Astrocyte (in vitro differentiated cells and primary cell): ENCODE measurements around the gene RNPEP. TPM values are rescaled to one million over a fixed set of nuclear protein-coding genes. Genes with fewer than 3 reads are reported as not detected.

Source experiments
- DNase-seq: peaks from one replicate; pipeline ENCODE4 v3.0.0-alpha.2; 2010; ENCODE audit warnings: low read depth
- FAIRE-seq: peaks from 2 replicates; lab custom pipeline; 2011; peaks lifted over from hg19 to GRCh38; lab: Jason Lieb, UNC
- H2AFZ ChIP-seq: 2 replicates; pipeline ENCODE4 v1.6.0; 2012; ENCODE audit warnings: low read depth, low read length, inconsistent platforms
- H3K27ac ChIP-seq: 2 replicates; pipeline ENCODE4 v1.5.1; 2011; ENCODE audit warnings: low read depth, low read length, inconsistent platforms
- H3K27me3 ChIP-seq: 2 replicates; pipeline ENCODE4 v1.6.0; 2011; ENCODE audit warnings: low read length, inconsistent platforms; ENCODE audit not compliant: insufficient read depth
- H3K36me3 ChIP-seq: 2 replicates; pipeline ENCODE4 v1.5.1; 2011; ENCODE audit warnings: low read length, inconsistent platforms; ENCODE audit not compliant: insufficient read depth
- H3K4me1 ChIP-seq: 2 replicates; pipeline ENCODE4 v1.5.1; 2011; ENCODE audit warnings: low read length, inconsistent platforms; ENCODE audit not compliant: insufficient read depth
- H3K4me2 ChIP-seq: 2 replicates; pipeline ENCODE4 v1.6.0; 2012; ENCODE audit warnings: low read length, inconsistent platforms
- H3K4me3 ChIP-seq: 2 replicates; pipeline ENCODE4 v1.5.1; 2011; ENCODE audit warnings: low read depth, mild to moderate bottlenecking, low read length, inconsistent platforms; ENCODE audit not compliant: insufficient read depth
- H3K79me2 ChIP-seq: 2 replicates; pipeline ENCODE4 v1.6.0; 2012; ENCODE audit warnings: mild to moderate bottlenecking, low read length, inconsistent platforms; ENCODE audit not compliant: insufficient read depth
- H3K9ac ChIP-seq: 2 replicates; pipeline ENCODE4 v1.6.0; 2012; ENCODE audit warnings: mild to moderate bottlenecking, low read length, inconsistent platforms
- H3K9me3 ChIP-seq: 2 replicates; pipeline ENCODE4 v1.5.1; 2012; ENCODE audit warnings: low read depth, mild to moderate bottlenecking, low read length, inconsistent platforms; ENCODE audit not compliant: insufficient read depth
- H4K20me1 ChIP-seq: 2 replicates; pipeline ENCODE4 v1.6.0; 2012; ENCODE audit warnings: low read length, inconsistent platforms; ENCODE audit not compliant: insufficient read depth
- H3K27ac Mint-ChIP-seq: one replicate; pipeline ENCODE4 v1.8.0; 2021; ENCODE audit warnings: mild to moderate bottlenecking, mixed read lengths; ENCODE audit not compliant: unreplicated experiment
- H3K27me3 Mint-ChIP-seq: one replicate; pipeline ENCODE4 v1.8.0; 2021; ENCODE audit warnings: low read depth, mixed read lengths; ENCODE audit not compliant: unreplicated experiment
- H3K36me3 Mint-ChIP-seq: one replicate; pipeline ENCODE4 v1.8.0; 2021; ENCODE audit warnings: low read depth, mixed read lengths; ENCODE audit not compliant: unreplicated experiment
- H3K4me1 Mint-ChIP-seq: one replicate; pipeline ENCODE4 v1.8.0; 2021; ENCODE audit warnings: low read depth, mixed read lengths; ENCODE audit not compliant: unreplicated experiment
- H3K4me3 Mint-ChIP-seq: one replicate; pipeline ENCODE4 v1.8.0; 2021; ENCODE audit warnings: mild to moderate bottlenecking, moderate library complexity, mixed read lengths; ENCODE audit not compliant: unreplicated experiment
- H3K9me3 Mint-ChIP-seq: one replicate; pipeline ENCODE4 v1.8.0; 2021; ENCODE audit warnings: mild to moderate bottlenecking, mixed read lengths; ENCODE audit not compliant: unreplicated experiment
- EZH2 ChIP-seq: IDR thresholded peaks from 2 replicates; pipeline ENCODE4 v1.6.1; 2012; ENCODE audit warnings: mild to moderate bottlenecking, low read length, inconsistent platforms; ENCODE audit not compliant: insufficient read depth
- total RNA-seq: library from RNA; stranded (reverse); gene quantifications from 2 replicates; pipeline ENCODE4 v1.2.1, GENCODE V29; 2021
- TF ChIP-seq, protein P1 (sequence below): IDR thresholded peaks from 2 replicates; pipeline ENCODE4 v1.5.1; 2011; ENCODE audit warnings: low read depth, mild to moderate bottlenecking, inconsistent platforms, low read length, moderate library complexity; ENCODE audit not compliant: insufficient read depth

The RNPEP gene
- total RNA-seq, 1 donor from 2014 or later: 68.9 TPM

DNA sequence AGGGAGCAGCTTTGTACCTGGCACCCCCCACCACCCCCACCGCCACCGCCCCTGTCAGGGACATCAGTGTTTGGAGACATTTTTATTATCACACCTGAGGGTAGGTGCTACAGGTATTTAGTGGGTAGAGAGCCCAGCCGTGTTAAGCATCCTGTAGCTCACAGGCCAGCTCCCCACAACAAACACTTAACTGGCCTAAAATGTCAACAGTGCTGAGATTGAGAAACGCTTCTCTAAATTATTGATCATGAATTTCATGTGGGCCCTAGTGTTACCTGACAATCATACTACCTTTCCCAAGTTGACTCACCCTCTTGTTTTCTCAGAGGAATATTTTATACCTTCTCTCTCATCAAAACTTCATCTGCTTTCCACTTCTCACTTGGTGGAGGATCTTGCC is 49.3 kb downstream of the RNPEP start:
- TF ChIP-seq, protein P1, sequence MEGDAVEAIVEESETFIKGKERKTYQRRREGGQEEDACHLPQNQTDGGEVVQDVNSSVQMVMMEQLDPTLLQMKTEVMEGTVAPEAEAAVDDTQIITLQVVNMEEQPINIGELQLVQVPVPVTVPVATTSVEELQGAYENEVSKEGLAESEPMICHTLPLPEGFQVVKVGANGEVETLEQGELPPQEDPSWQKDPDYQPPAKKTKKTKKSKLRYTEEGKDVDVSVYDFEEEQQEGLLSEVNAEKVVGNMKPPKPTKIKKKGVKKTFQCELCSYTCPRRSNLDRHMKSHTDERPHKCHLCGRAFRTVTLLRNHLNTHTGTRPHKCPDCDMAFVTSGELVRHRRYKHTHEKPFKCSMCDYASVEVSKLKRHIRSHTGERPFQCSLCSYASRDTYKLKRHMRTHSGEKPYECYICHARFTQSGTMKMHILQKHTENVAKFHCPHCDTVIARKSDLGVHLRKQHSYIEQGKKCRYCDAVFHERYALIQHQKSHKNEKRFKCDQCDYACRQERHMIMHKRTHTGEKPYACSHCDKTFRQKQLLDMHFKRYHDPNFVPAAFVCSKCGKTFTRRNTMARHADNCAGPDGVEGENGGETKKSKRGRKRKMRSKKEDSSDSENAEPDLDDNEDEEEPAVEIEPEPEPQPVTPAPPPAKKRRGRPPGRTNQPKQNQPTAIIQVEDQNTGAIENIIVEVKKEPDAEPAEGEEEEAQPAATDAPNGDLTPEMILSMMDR: no peak
- TF ChIP-seq EZH2: no peak
- no peaks in the 10 kb centered on the region for H3K27me3 ChIP-seq
- Mint-ChIP-seq H3K4me1 (peaks cover 23% of the 10 kb centered on the region), H3K36me3 (no peaks in the 10 kb centered on the region), H3K27ac (no peak overlapping the region), H3K4me3 (no peak overlapping the region), H3K27me3 (peaks cover 6% of the 10 kb centered on the region), H3K9me3 (peaks cover 2% of the 10 kb centered on the region)
- H2AFZ ChIP-seq: no peak overlapping the region
- H3K4me1 ChIP-seq: peaks cover 16% of the 10 kb centered on the region
- no peak overlapping the region for H3K27ac ChIP-seq
- no peaks in the 10 kb centered on the region for H3K79me2 ChIP-seq
- H3K9ac ChIP-seq: no peak overlapping the region
- no peak overlapping the region for H3K4me3 ChIP-seq
- FAIRE-seq (no peak), DNase-seq (no peak)
- no peaks in the 10 kb centered on the region for H4K20me1 ChIP-seq
- no peaks in the 10 kb centered on the region for H3K9me3 ChIP-seq
- H3K4me2 ChIP-seq: no peak overlapping the region
- H3K36me3 ChIP-seq: no peaks in the 10 kb centered on the region

GRCh38 chr1:202034149-202034682 is 51.8 kb downstream of the RNPEP start:
- Histone ChIP-seq H3K4me2 (peak overlapping the region; percentile 79), H3K79me2 (no peaks in the 10 kb centered on the region), H3K9me3 (no peaks in the 10 kb centered on the region), H4K20me1 (no peaks in the 10 kb centered on the region), H3K27me3 (no peaks in the 10 kb centered on the region), H3K4me3 (no peak overlapping the region), H2AFZ (peak overlapping the region; percentile 51), H3K9ac (peak overlapping the region; percentile 81), H3K36me3 (no peaks in the 10 kb centered on the region), H3K4me1 (peaks cover 24% of the 10 kb centered on the region), H3K27ac (peak overlapping the region; percentile 84)
- peaks cover 4% of the 10 kb centered on the region for H3K9me3 Mint-ChIP-seq
- H3K4me3 Mint-ChIP-seq: no peak overlapping the region
- no peaks in the 10 kb centered on the region for H3K36me3 Mint-ChIP-seq
- FAIRE-seq (no peak), DNase-seq (no peak)
- peaks cover 23% of the 10 kb centered on the region for H3K4me1 Mint-ChIP-seq
- peaks cover 6% of the 10 kb centered on the region for H3K27me3 Mint-ChIP-seq
- H3K27ac Mint-ChIP-seq: peak overlapping the region; percentile 93
- TF ChIP-seq, protein P1: no peak
- TF ChIP-seq EZH2: no peak

DNA sequence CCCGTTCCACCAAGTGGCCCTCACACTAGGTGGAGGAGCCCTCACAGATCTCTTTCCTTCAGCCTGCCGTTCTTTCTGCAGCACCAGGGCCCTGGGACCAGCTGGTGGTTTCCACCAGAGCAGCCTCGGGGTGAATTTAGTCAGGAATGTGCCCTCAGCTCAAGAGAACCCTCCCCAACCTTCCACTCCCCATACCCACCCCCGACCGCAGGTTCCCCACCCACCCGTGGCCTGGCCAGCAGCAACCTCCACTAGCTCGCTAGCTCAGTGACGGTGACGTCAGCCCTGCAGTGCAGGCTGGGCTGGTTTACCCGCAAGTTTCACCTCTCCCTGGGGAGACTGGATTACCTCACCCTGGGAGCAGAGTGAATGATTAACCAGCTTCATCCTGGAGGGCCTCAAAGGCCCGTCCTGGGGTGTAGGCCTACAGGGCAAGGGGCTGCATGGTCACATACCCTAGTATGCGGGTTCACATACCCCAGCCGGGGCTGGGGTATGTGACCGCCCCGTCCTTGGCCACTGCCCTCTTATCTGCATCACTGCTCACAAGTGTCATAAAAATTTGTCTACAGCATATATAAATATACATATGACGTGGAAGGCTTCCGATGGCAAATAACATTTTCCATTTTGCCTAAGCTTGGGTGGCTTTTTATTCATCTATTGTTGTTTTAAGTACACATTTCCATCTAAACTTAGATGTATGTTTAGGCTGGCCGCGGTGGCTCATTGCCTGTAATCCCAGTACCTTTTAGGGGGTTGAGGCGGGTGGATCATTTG is 52.4 kb downstream of the RNPEP start:
- H3K27ac Mint-ChIP-seq: peak overlapping the region; percentile 93
- H3K27ac ChIP-seq: peak overlapping the region; percentile 84
- H3K4me2 ChIP-seq: peak overlapping the region; percentile 79
- peaks cover 4% of the 10 kb centered on the region for H3K9me3 Mint-ChIP-seq
- TF ChIP-seq, protein P1: no peak
- no peaks in the 10 kb centered on the region for H3K9me3 ChIP-seq
- no peaks in the 10 kb centered on the region for H4K20me1 ChIP-seq
- peak; percentile 43 for FAIRE-seq
- H3K79me2 ChIP-seq: no peaks in the 10 kb centered on the region
- no peaks in the 10 kb centered on the region for H3K36me3 ChIP-seq
- peaks cover 4% of the 10 kb centered on the region for H3K27me3 Mint-ChIP-seq
- peaks cover 16% of the 10 kb centered on the region for H3K4me1 Mint-ChIP-seq
- H3K4me3 ChIP-seq: no peak overlapping the region
- DNase-seq: peak; percentile 96
- no peak overlapping the region for H3K4me3 Mint-ChIP-seq
- H3K4me1 ChIP-seq: peaks cover 18% of the 10 kb centered on the region
- peak overlapping the region; percentile 51 for H2AFZ ChIP-seq
- no peaks in the 10 kb centered on the region for H3K36me3 Mint-ChIP-seq
- H3K9ac ChIP-seq: peak overlapping the region; percentile 81
- no peaks in the 10 kb centered on the region for H3K27me3 ChIP-seq
